Activated CD8-positive, alpha-beta memory T cell treated with anti-CD3 and anti-CD28 coated beads, Interleukin-2, amount 50 U/mL, for 1 hour (primary cell): ENCODE data around the gene MYL7.
"Not testable (repeated sequence)": the region's sequence is repeated elsewhere in the genome, so short reads cannot be mapped to it uniquely, and the experiment has no call there.

Experiments
- DNase-seq: peaks from one replicate; pipeline ENCODE4 v3.0.0-alpha.2; 2020; ENCODE audit errors: extremely low read depth

Gene MYL7

GRCh38 chr7:44141221-44141850 is at the start of gene MYL7:
TSS of gene MYL7 (minus strand) at chr7:44141332. CDS start at chr7:44141305, 27 bp downstream.
- no peak for DNase-seq

- DNase-seq = no peak
Measured at GRCh38 chr7:44189993-44190872, 49.1 kb upstream of the MYL7 start.

- no peak for DNase-seq
Measured at GRCh38 chr7:44189286-44189992, 48.3 kb upstream of the MYL7 start, which contains the start of gene GCK. TSS of gene GCK (minus strand) at chr7:44189439. CDS start at chr7:44188953, 486 bp downstream.

GRCh38 chr7:44188480-44189225 is 47.5 kb upstream of the MYL7 start:
- DNase-seq = no peak

GRCh38 chr7:44187636-44188416 is 46.7 kb upstream of the MYL7 start:
- DNase-seq = no peak

GRCh38 chr7:44186736-44187135 is 45.6 kb upstream of the MYL7 start:
- no peak for DNase-seq

- DNase-seq = no peak
Measured at GRCh38 chr7:44185729-44186128, 44.6 kb upstream of the MYL7 start.

GRCh38 chr7:44184873-44185446 is 43.8 kb upstream of the MYL7 start:
- no peak for DNase-seq

- DNase-seq = no peak
Measured at GRCh38 chr7:44184206-44184872, 43.2 kb upstream of the MYL7 start.

GRCh38 chr7:44183386-44183785 is 42.3 kb upstream of the MYL7 start:
- DNase-seq = no peak

- no peak for DNase-seq
Measured at GRCh38 chr7:44182827-44183226, 41.7 kb upstream of the MYL7 start.

GRCh38 chr7:44180631-44181030 is 39.5 kb upstream of the MYL7 start:
- no peak for DNase-seq

- DNase-seq = no peak
Measured at GRCh38 chr7:44177570-44178131, 36.5 kb upstream of the MYL7 start.

GRCh38 chr7:44176486-44176885 is 35.4 kb upstream of the MYL7 start:
- no peak for DNase-seq

- no peak for DNase-seq
Measured at GRCh38 chr7:44175730-44176129, 34.6 kb upstream of the MYL7 start.

- not testable (repeated sequence) for DNase-seq
Measured at GRCh38 chr7:44174694-44174948, 33.5 kb upstream of the MYL7 start.

GRCh38 chr7:44173911-44174693 is 33.0 kb upstream of the MYL7 start:
- no peak for DNase-seq

GRCh38 chr7:44172803-44173424 is 31.8 kb upstream of the MYL7 start:
- DNase-seq = no peak

GRCh38 chr7:44172352-44172751 is 31.2 kb upstream of the MYL7 start:
- DNase-seq = no peak
